Body of pancreas (tissue), 4 donors: ENCODE results near the gene ROCK2. TPM values are rescaled to one million over a fixed set of nuclear protein-coding genes. Genes with fewer than 3 reads are reported as not detected.

Experiments used
- ATAC-seq: fragments of 150-250 bp; one replicate; pipeline ENCODE4 v1.9.1; 2016
- DNase-seq, 4 donors: peaks; one replicate each; pipeline ENCODE4 v3.0.0-alpha.2; 2019
- H3K27ac ChIP-seq, 4 donors: fragments of 200-600 bp; sonication (generic); 1 replicate in 3 of 4; 2 replicates in 1 of 4; pipeline versions ENCODE4 v1.5.1 to v1.6.1; 2016 to 2019; ENCODE audit warnings: mild to moderate bottlenecking in 1 of 4, mixed read lengths in 1 of 4, moderate library complexity in 1 of 4
- H3K27me3 ChIP-seq, 2 donors: fragments of 200-600 bp; sonication (generic); one replicate each; pipeline ENCODE4 v1.6.0; 2016; ENCODE audit warnings: mild to moderate bottlenecking in 1 of 2
- H3K36me3 ChIP-seq, 2 donors: fragments of 200-600 bp; sonication (generic); replicated peaks in 1 of 2; 2 replicates each; pipeline ENCODE4 v1.5.1; 2016; ENCODE audit warnings: low read depth in 2 of 2; ENCODE audit not compliant: insufficient read depth in 1 of 2
- H3K4me1 ChIP-seq: fragments of 200-600 bp; sonication (generic); one replicate; pipeline ENCODE4 v1.6.0; 2016
- H3K4me3 ChIP-seq, 2 donors: fragments of 200-600 bp; sonication (generic); 1 replicate in 1 of 2; 2 replicates in 1 of 2; pipeline ENCODE4 v1.5.1; 2016 to 2019
- H3K9me3 ChIP-seq, 3 donors: fragments of 200-600 bp; sonication (generic); 1 replicate in 2 of 3; 2 replicates in 1 of 3; pipeline ENCODE4 v1.5.1; 2016
- POLR2A ChIP-seq, 3 donors: fragments of 450-650 bp; IDR thresholded peaks; one replicate each; pipeline ENCODE4 v1.6.1; 2016; ENCODE audit warnings: antibody characterized with exemption in 3 of 3, mild to moderate bottlenecking in 2 of 3
- WGBS, 2 donors: methylation state at CpG; one replicate each; pipeline ENCODE4 v1.1.5; 2017; 5-methylcytosine and 5-hydroxymethylcytosine counted together
- intact Hi-C: fragments of 100-400 bp; cut with DNase I; formaldehyde crosslinking; loops from one replicate; pipeline ENCODE4 v1.15.1; 2023
- total RNA-seq, 2 donors: library from RNA; depleted of rRNA; stranded (reverse); fragments of >200 nt; gene quantifications; one replicate each; pipeline ENCODE4 v1.1.0, GENCODE V29; 2016
- TF ChIP-seq, protein P1 (sequence below), 7 experiments: fragments of 450-650 bp in 4 of 7; fragments of 200-600 bp in 3 of 7; sonication (generic) in 3 of 7; IDR thresholded peaks; one replicate each; pipeline ENCODE4 v1.5.1; 2016 to 2019; ENCODE audit warnings: antibody characterized with exemption in 7 of 7

The ROCK2 gene
- total RNA-seq, 2 donors from 2014 or later, result 24.4 to 32.3 TPM

DNA sequence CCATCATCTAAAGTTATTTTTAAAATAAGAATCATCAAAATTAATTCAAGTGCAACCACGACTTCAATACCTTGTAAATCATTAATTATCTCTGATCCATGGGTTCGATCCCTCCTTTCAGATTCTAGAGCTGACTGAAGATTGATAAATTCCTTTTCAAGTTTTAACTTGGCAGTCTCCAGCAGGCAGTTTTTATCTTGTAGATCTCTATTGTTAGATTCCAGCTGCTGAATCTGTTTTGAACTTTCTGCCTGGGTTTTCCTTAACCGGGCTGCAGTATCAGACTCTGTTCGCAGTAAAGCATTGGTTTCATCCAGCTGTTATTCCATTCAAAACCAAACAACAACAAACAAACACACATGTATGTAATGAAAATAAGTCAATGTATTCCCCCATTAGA lies 129.7 kb downstream of the ROCK2 start:
- WGBS, 2 donors, result 64 to 65% methylated on average over 4 of the region's 4 CpGs
- intact Hi-C loops, result no loop called here

GRCh38 chr2:11213975-11214374 lies 130.5 kb downstream of the ROCK2 start:
- no peaks in the 10 kb centered on the region for H3K9me3 ChIP-seq
- intact Hi-C loops, result no loop called here
- H3K4me3 ChIP-seq, result no peak overlapping the region
- H3K27me3 ChIP-seq, result no peaks in the 10 kb centered on the region
- peaks cover 0 to 13% of the 10 kb centered on the region in 2 donors for H3K36me3 ChIP-seq
- H3K27ac ChIP-seq, result no peak overlapping the region
- DNase-seq (no peak), ATAC-seq (no peak)
- no peaks in the 10 kb centered on the region for H3K4me1 ChIP-seq
- TF ChIP-seq, protein P1, sequence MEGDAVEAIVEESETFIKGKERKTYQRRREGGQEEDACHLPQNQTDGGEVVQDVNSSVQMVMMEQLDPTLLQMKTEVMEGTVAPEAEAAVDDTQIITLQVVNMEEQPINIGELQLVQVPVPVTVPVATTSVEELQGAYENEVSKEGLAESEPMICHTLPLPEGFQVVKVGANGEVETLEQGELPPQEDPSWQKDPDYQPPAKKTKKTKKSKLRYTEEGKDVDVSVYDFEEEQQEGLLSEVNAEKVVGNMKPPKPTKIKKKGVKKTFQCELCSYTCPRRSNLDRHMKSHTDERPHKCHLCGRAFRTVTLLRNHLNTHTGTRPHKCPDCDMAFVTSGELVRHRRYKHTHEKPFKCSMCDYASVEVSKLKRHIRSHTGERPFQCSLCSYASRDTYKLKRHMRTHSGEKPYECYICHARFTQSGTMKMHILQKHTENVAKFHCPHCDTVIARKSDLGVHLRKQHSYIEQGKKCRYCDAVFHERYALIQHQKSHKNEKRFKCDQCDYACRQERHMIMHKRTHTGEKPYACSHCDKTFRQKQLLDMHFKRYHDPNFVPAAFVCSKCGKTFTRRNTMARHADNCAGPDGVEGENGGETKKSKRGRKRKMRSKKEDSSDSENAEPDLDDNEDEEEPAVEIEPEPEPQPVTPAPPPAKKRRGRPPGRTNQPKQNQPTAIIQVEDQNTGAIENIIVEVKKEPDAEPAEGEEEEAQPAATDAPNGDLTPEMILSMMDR (IDR thresholded peaks at IDR 0.05), result no peak
- no peak for TF ChIP-seq POLR2A (IDR thresholded peaks at IDR 0.05)
- 92 to 93% methylated on average over 1 of the region's 1 CpG for WGBS, 2 donors

More for the DNA sequence above, 129.7 kb downstream of the ROCK2 start:
- Histone ChIP-seq H3K27ac (no peak overlapping the region), H3K36me3 (peaks cover 0 to 13% of the 10 kb centered on the region in 2 donors), H3K9me3 (no peaks in the 10 kb centered on the region), H3K27me3 (no peaks in the 10 kb centered on the region), H3K4me1 (no peaks in the 10 kb centered on the region), H3K4me3 (no peak overlapping the region)
- TF ChIP-seq, protein P1 (IDR thresholded peaks at IDR 0.05), result no peak
- no peak for ATAC-seq
- no peak for DNase-seq

GRCh38 chr2:11213090-11213638 lies 131.3 kb downstream of the ROCK2 start:
- peaks cover 0 to 8% of the 10 kb centered on the region in 2 donors for H3K36me3 ChIP-seq
- DNase-seq, result no peak
- intact Hi-C loops, result no loop called here
- TF ChIP-seq, protein P1 (IDR thresholded peaks at IDR 0.05), result no peak
- no peak for TF ChIP-seq POLR2A (IDR thresholded peaks at IDR 0.05)
- ATAC-seq, result no peak
- no peaks in the 10 kb centered on the region for H3K27me3 ChIP-seq
- H3K4me1 ChIP-seq, result no peaks in the 10 kb centered on the region
- no peak overlapping the region for H3K27ac ChIP-seq
- no peak overlapping the region for H3K4me3 ChIP-seq
- WGBS, 2 donors, result 93% methylated on average over 5 of the region's 5 CpGs
- H3K9me3 ChIP-seq, result no peaks in the 10 kb centered on the region

- Histone ChIP-seq H3K4me1 (no peaks in the 10 kb centered on the region), H3K36me3 (peaks cover 0 to 9% of the 10 kb centered on the region in 2 donors), H3K27me3 (no peaks in the 10 kb centered on the region), H3K27ac (no peak overlapping the region), H3K9me3 (no peaks in the 10 kb centered on the region), H3K4me3 (no peak overlapping the region)
- DNase-seq, result no peak
- no peak for ATAC-seq
- intact Hi-C loops, result no loop called here
- TF ChIP-seq, protein P1 (IDR thresholded peaks at IDR 0.05), result no peak
- no peak for TF ChIP-seq POLR2A (IDR thresholded peaks at IDR 0.05)
These were observed 131.8 kb downstream of the ROCK2 start for GRCh38 chr2:11212645-11213044.

DNA sequence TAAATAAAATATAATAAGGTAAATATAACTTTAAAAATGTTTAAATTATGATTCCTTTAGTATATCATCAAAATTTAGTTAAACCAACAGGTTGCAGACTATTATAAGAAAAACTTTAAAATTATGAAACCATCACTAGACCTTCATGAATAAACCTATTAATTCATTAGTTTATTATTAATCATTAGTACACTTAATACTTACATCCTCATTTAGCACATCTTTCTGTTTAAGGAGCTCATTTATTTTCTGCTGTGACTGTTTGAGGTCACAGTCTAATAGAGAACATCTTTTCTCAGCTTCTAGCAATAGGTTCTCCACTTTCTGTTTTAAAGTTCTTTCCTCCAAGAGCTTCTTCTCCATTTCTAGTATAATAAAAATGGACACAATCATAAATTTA lies 136.4 kb downstream of the ROCK2 start:
- H3K36me3 ChIP-seq, result peaks cover 0 to 4% of the 10 kb centered on the region in 2 donors
- TF ChIP-seq, protein P1 (IDR thresholded peaks at IDR 0.05), result no peak
- ATAC-seq, result no peak

More for the DNA sequence above, 136.4 kb downstream of the ROCK2 start:
- Histone ChIP-seq H3K4me3 (no peak overlapping the region), H3K27me3 (no peaks in the 10 kb centered on the region), H3K9me3 (no peaks in the 10 kb centered on the region), H3K4me1 (no peaks in the 10 kb centered on the region), H3K27ac (no peak overlapping the region)
- no peak for DNase-seq
- intact Hi-C loops, result no loop called here
